HG03521 (cell line): Measurements from ENCODE around the gene PLPPR1.

Experiments used
- ATAC-seq: cut with Tn5 transposase; IDR thresholded peaks from one replicate; pipeline ENCODE4 v1.9.1; 2021; ENCODE audit warnings: mild to moderate bottlenecking, moderate library complexity; ENCODE audit not compliant: unreplicated experiment

Gene PLPPR1

DNA sequence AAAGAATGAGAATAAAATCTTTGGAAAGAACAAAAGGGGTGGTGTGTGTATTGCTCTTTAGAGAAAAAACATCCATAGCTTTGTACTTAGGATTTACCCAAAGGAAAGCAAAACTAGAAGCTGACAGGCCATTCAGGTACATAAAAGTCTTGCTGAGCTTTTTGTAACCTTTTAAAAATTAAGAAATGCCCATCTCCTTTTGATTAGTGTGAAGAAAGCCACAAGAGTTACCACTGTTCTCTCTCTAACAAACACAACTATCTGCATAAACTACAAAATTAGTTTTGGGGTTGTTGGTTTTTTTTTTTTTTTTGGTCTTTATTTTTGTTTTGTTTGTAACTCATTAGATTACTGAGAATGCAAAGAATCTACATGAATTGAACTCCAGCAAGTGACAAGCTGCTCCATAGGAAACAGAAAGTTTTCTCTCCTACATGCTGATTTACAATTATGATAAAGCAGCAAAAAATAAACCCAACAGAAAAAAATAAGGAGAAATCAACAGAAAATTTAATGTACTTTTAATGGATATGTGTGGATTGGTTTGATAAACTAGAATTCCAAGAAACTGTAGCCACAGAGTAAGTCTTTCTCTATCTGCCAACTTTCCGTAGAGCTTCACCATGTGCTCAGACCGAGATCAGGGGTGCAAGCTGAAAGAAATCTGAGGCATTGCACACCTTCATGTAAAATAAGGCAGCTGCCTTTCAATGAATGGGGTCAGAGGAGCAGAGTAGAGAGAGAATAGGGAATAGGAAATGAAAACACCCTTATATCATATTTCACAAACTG, 344.0 kb downstream of the PLPPR1 start:
- no peak for ATAC-seq
